ENCODE results near the gene ZNF490. TPM values are rescaled to one million over a fixed set of nuclear protein-coding genes. Genes with fewer than 3 reads are reported as not detected.

ZNF490 gene
- total RNA-seq, 2 donors from 2014 or later: 7.3 to 11.1 TPM

Other genes with a start within 250 kb of the ZNF490 start
- gene ZNF442, start 245.1 kb downstream of the ZNF490 start, total RNA-seq: under 1 TPM; 0.56 to 0.61 TPM
- gene ZNF799, start 209.5 kb downstream of the ZNF490 start, total RNA-seq: 1 to 10 TPM; 2.4 to 4.0 TPM
- 1 to 10 TPM; 1.9 to 3.4 TPM for gene ZNF443, start 169.8 kb downstream of the ZNF490 start, total RNA-seq
- gene ZNF709, start 126.0 kb downstream of the ZNF490 start, total RNA-seq: 1 to 10 TPM; 1.6 to 3.4 TPM
- 1 to 10 TPM; 4.1 to 6.1 TPM for gene ZNF564, start 59.3 kb downstream of the ZNF490 start, total RNA-seq
- gene ZNF791, start 107 bp upstream of the ZNF490 start, total RNA-seq: 10 to 100 TPM; 16.7 to 19.0 TPM
- 100 to 1,000 TPM; 199 to 247 TPM for gene MAN2B1, start 55.9 kb upstream of the ZNF490 start, total RNA-seq
- gene WDR83, start 56.0 kb upstream of the ZNF490 start, total RNA-seq: 10 to 100 TPM; 17.7 to 30.4 TPM
- gene DHPS, start 71.1 kb upstream of the ZNF490 start, total RNA-seq: 100 to 1,000 TPM; 125 to 167 TPM
- not detected for gene GNG14, start 77.2 kb upstream of the ZNF490 start, total RNA-seq
- 1 to 10 TPM; 4.7 to 9.9 TPM for gene FBXW9, start 85.8 kb upstream of the ZNF490 start, total RNA-seq
- gene TNPO2, start 113.1 kb upstream of the ZNF490 start, total RNA-seq: 100 to 1,000 TPM in 1 of 2 donors, 10 to 100 TPM in 1; 71.9 to 106 TPM
- 100 to 1,000 TPM; 135 to 172 TPM for gene TRIR, start 123.9 kb upstream of the ZNF490 start, total RNA-seq
- gene GET3, start 126.7 kb upstream of the ZNF490 start, total RNA-seq: 10 to 100 TPM; 37.7 to 66.6 TPM
- gene BEST2, start 141.0 kb upstream of the ZNF490 start, total RNA-seq: not detected
- gene HOOK2, start 164.7 kb upstream of the ZNF490 start, total RNA-seq: 10 to 100 TPM; 22.5 to 44.4 TPM
- 100 to 1,000 TPM; 328 to 586 TPM for gene JUNB, start 180.7 kb upstream of the ZNF490 start, total RNA-seq
- gene PRDX2, start 191.0 kb upstream of the ZNF490 start, total RNA-seq: 100 to 1,000 TPM; 307 to 415 TPM
- gene THSD8, start 191.3 kb upstream of the ZNF490 start, total RNA-seq: 10 to 100 TPM; 25.5 to 32.7 TPM
- 10 to 100 TPM; 30.1 to 53.5 TPM for gene RNASEH2A, start 195.8 kb upstream of the ZNF490 start, total RNA-seq
- not detected for gene RTBDN, start 223.8 kb upstream of the ZNF490 start, total RNA-seq
- gene MAST1, start 227.7 kb upstream of the ZNF490 start, total RNA-seq: 1 to 10 TPM; 2.4 to 2.6 TPM